ACC112 (cell line): ENCODE data around the gene C10orf62.

Source experiments
- H2AFZ ChIP-seq: fragments of 200-600 bp; sonication (generic); one replicate; pipeline ENCODE4 v1.6.0; 2017; ENCODE audit warnings: antibody characterized with exemption, low read length; ENCODE audit not compliant: unreplicated experiment
- H3K27ac ChIP-seq: fragments of 200-600 bp; sonication (generic); 2 replicates; pipeline ENCODE4 v1.5.1; 2014; ENCODE audit warnings: low read depth, mild to moderate bottlenecking, antibody characterized with exemption, low read length, moderate library complexity
- H3K27me3 ChIP-seq: fragments of 200-600 bp; sonication (generic); 2 replicates; pipeline ENCODE4 v1.6.1; 2014; ENCODE audit warnings: mild to moderate bottlenecking, antibody characterized with exemption, low read length, moderate library complexity, mixed read lengths; ENCODE audit not compliant: insufficient read depth
- H3K36me3 ChIP-seq: fragments of 200-600 bp; sonication (generic); 2 replicates; pipeline ENCODE4 v1.6.1; 2016; ENCODE audit warnings: mild to moderate bottlenecking, antibody characterized with exemption, low read length, moderate library complexity, mixed read lengths; ENCODE audit not compliant: insufficient read depth
- H3K4me1 ChIP-seq: fragments of 200-600 bp; sonication (generic); one replicate; pipeline ENCODE4 v1.6.1; 2016; ENCODE audit warnings: low read length, mixed read lengths; ENCODE audit not compliant: insufficient read depth, unreplicated experiment, control insufficient read depth
- H3K4me3 ChIP-seq: fragments of 200-600 bp; sonication (generic); 2 replicates; pipeline ENCODE4 v1.5.1; 2014; ENCODE audit warnings: mild to moderate bottlenecking, low read depth, low read length
- H3K79me2 ChIP-seq: fragments of 200-600 bp; sonication (generic); one replicate; pipeline ENCODE4 v1.6.0; 2016; ENCODE audit warnings: low read length; ENCODE audit not compliant: control insufficient read depth, unreplicated experiment, insufficient read depth

The C10orf62 gene

GRCh38 chr10:97607095-97607636 is 17.6 kb downstream of the C10orf62 start:
- no peaks in the 10 kb centered on the region for H3K36me3 ChIP-seq
- no peaks in the 10 kb centered on the region for H3K27me3 ChIP-seq
- H3K79me2 ChIP-seq = no peaks in the 10 kb centered on the region
- no peak overlapping the region for H2AFZ ChIP-seq
- no peak overlapping the region for H3K4me3 ChIP-seq
- no peaks in the 10 kb centered on the region for H3K4me1 ChIP-seq
- H3K27ac ChIP-seq = no peak overlapping the region

- Histone ChIP-seq H2AFZ (no peak overlapping the region), H3K4me3 (no peak overlapping the region), H3K4me1 (no peaks in the 10 kb centered on the region), H3K27ac (no peak overlapping the region), H3K36me3 (no peaks in the 10 kb centered on the region), H3K27me3 (no peaks in the 10 kb centered on the region), H3K79me2 (no peaks in the 10 kb centered on the region)
These were observed 19.6 kb downstream of the C10orf62 start for GRCh38 chr10:97608991-97609561.

GRCh38 chr10:97611473-97611872 is 22.0 kb downstream of the C10orf62 start:
- Histone ChIP-seq H2AFZ (no peak overlapping the region), H3K4me1 (no peaks in the 10 kb centered on the region), H3K27me3 (no peaks in the 10 kb centered on the region), H3K4me3 (no peak overlapping the region), H3K36me3 (no peaks in the 10 kb centered on the region), H3K27ac (no peak overlapping the region), H3K79me2 (no peaks in the 10 kb centered on the region)

- no peak overlapping the region for H3K4me3 ChIP-seq
- no peak overlapping the region for H3K27ac ChIP-seq
- no peaks in the 10 kb centered on the region for H3K4me1 ChIP-seq
- H3K36me3 ChIP-seq = no peaks in the 10 kb centered on the region
- no peak overlapping the region for H2AFZ ChIP-seq
- H3K27me3 ChIP-seq = no peaks in the 10 kb centered on the region
- H3K79me2 ChIP-seq = no peaks in the 10 kb centered on the region
These were observed 22.9 kb downstream of the C10orf62 start for GRCh38 chr10:97612386-97612785.

- H3K4me1 ChIP-seq = no peaks in the 10 kb centered on the region
- H3K79me2 ChIP-seq = no peaks in the 10 kb centered on the region
- H3K27me3 ChIP-seq = no peaks in the 10 kb centered on the region
- H2AFZ ChIP-seq = no peak overlapping the region
- H3K4me3 ChIP-seq = no peak overlapping the region
- H3K36me3 ChIP-seq = no peaks in the 10 kb centered on the region
- no peak overlapping the region for H3K27ac ChIP-seq
These were observed 28.8 kb downstream of the C10orf62 start for GRCh38 chr10:97618285-97618684.

GRCh38 chr10:97618733-97619132 is 29.2 kb downstream of the C10orf62 start:
- no peak overlapping the region for H3K4me3 ChIP-seq
- no peaks in the 10 kb centered on the region for H3K79me2 ChIP-seq
- H3K27me3 ChIP-seq = no peaks in the 10 kb centered on the region
- no peaks in the 10 kb centered on the region for H3K36me3 ChIP-seq
- no peak overlapping the region for H2AFZ ChIP-seq
- H3K4me1 ChIP-seq = no peaks in the 10 kb centered on the region
- no peak overlapping the region for H3K27ac ChIP-seq

GRCh38 chr10:97623277-97623676 is 33.8 kb downstream of the C10orf62 start:
- Histone ChIP-seq H3K4me1 (no peaks in the 10 kb centered on the region), H3K79me2 (no peaks in the 10 kb centered on the region), H3K4me3 (no peak overlapping the region), H3K36me3 (no peaks in the 10 kb centered on the region), H2AFZ (no peak overlapping the region), H3K27ac (no peak overlapping the region), H3K27me3 (no peaks in the 10 kb centered on the region)

- H3K4me3 ChIP-seq = no peak overlapping the region
- no peak overlapping the region for H3K27ac ChIP-seq
- no peaks in the 10 kb centered on the region for H3K4me1 ChIP-seq
- H3K27me3 ChIP-seq = no peaks in the 10 kb centered on the region
- no peaks in the 10 kb centered on the region for H3K79me2 ChIP-seq
- H3K36me3 ChIP-seq = no peaks in the 10 kb centered on the region
- no peak overlapping the region for H2AFZ ChIP-seq
These were observed 38.2 kb downstream of the C10orf62 start for GRCh38 chr10:97627731-97628130.

GRCh38 chr10:97628228-97628627 is 38.7 kb downstream of the C10orf62 start:
- H3K4me3 ChIP-seq = no peak overlapping the region

GRCh38 chr10:97629289-97629688 is 39.8 kb downstream of the C10orf62 start:
- H3K27ac ChIP-seq = no peak overlapping the region
- H3K4me1 ChIP-seq = no peaks in the 10 kb centered on the region
- H2AFZ ChIP-seq = no peak overlapping the region
- no peaks in the 10 kb centered on the region for H3K79me2 ChIP-seq
- no peak overlapping the region for H3K4me3 ChIP-seq
- H3K36me3 ChIP-seq = no peaks in the 10 kb centered on the region
- H3K27me3 ChIP-seq = no peaks in the 10 kb centered on the region

More at GRCh38 chr10:97628228-97628627, 38.7 kb downstream of the C10orf62 start:
- Histone ChIP-seq H3K79me2 (no peaks in the 10 kb centered on the region), H2AFZ (no peak overlapping the region), H3K27me3 (no peaks in the 10 kb centered on the region), H3K36me3 (no peaks in the 10 kb centered on the region), H3K27ac (no peak overlapping the region), H3K4me1 (no peaks in the 10 kb centered on the region)

- Histone ChIP-seq H3K79me2 (no peaks in the 10 kb centered on the region), H3K36me3 (no peaks in the 10 kb centered on the region), H2AFZ (no peak overlapping the region), H3K4me3 (no peak overlapping the region), H3K4me1 (no peaks in the 10 kb centered on the region), H3K27me3 (no peaks in the 10 kb centered on the region), H3K27ac (no peak overlapping the region)
These were observed 41.6 kb downstream of the C10orf62 start for GRCh38 chr10:97631098-97631497.
